Hepatic stellate cell (primary cell): Measurements from ENCODE around the gene ARHGAP22.

ENCODE experiments used
- DNase-seq: peaks from one replicate; pipeline ENCODE4 v3.0.0; 2011; ENCODE audit warnings: low spot score

ARHGAP22 gene

GRCh38 chr10:48633381-48634197 lies 28.7 kb upstream of the ARHGAP22 start:
- no peak for DNase-seq

DNA sequence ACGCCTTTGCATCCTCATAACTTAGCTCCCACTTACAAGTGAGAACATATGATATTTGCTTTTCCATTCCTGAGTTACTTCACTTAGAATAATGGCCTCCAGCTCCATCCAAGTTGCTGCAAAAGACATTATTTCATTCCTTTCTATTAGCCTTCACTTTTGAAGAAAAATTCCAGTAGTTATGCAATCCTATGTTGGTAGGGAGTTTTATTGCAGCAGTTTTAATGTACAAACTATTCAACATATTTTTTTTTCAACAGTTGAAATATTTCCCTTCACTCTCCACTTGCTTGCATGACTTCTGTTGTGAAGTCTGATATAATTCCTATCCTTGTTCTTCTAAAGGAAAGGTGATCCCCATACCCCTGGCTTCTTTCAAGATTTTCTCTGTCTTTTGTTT lies 27.3 kb upstream of the ARHGAP22 start:
- DNase-seq: no peak

DNA sequence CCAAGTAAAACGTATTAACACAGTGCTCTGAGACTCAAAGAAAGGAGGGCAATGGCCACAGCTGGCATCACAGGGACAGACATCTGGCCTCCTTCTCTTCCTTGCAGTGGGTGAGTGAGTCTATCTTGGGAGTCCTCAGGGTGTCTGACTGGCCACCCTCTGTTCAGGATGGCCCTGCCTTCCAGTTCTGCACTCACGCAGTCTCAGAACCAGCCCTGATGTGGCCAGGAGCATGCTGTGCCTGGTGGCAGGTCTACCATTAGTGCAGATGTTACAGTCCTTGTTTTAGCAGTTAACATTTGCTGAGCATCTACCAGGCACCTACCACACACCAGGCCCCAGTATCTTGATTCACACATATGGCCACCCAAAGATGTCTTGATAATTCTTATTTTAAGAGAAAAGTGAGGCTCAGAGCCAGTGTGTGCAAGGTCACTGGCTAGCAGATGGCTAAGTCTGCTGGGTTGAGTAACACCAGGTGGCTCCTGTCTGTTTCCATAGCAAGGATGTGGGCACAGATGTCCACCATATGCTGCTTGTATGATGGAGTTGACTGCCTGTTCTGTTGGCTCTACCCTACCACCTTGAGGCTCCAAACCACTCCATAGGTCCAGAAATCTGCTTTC lies 23.2 kb upstream of the ARHGAP22 start:
- DNase-seq: no peak

DNA sequence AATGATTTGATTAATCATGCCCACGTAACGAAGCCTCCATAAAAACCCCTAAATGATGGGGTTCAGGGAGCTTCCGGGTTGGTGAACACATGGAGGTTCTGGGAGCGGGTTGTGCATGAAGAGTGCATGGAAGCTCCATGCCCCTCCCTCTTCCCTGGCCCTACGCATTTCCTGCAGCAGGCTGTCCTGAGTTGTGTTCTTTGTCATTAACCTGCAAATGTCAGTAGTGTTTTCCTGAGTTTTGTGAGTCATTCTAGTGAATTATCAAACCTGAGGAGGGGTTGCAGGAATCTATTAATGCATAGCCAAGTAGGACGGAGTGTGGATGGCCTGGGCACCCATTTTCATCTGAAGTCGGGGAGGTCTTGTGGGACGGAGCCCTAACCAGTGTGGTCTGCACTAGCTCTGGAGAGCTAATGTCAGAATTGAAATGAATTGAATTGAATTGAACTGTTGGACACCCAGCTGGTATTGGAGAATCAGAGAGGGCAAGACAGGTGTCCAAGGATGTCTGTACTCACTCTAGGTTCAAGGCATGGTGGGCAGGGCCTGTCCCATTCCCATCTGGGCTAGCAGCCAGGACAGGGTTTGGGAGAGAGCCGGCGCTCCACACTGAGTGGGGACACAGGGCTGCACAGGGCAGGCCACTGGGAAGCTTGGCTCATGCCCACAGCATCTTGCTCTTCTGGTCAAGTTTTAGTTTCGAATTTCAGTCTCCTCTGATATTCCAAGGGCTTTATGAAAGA lies 22.3 kb upstream of the ARHGAP22 start:
- DNase-seq: no peak

GRCh38 chr10:48626447-48626846 lies 21.6 kb upstream of the ARHGAP22 start:
- no peak for DNase-seq

DNA sequence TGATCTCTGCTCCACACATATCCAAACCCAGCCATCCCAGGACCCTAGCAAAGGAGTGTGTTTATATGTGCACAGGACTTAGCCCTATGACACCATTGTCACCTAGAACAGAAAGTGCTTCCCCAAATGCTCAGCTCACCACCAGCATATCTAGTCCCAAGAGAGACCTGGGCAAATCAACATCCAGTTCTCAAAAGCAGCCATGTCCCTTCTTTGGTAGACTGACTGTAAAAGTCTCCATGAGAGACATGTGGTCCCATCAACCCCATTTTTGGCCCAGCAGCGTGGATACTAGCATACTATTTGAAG lies 20.9 kb upstream of the ARHGAP22 start:
- no peak for DNase-seq

GRCh38 chr10:48623607-48624132 lies 18.8 kb upstream of the ARHGAP22 start:
- DNase-seq: no peak

DNA sequence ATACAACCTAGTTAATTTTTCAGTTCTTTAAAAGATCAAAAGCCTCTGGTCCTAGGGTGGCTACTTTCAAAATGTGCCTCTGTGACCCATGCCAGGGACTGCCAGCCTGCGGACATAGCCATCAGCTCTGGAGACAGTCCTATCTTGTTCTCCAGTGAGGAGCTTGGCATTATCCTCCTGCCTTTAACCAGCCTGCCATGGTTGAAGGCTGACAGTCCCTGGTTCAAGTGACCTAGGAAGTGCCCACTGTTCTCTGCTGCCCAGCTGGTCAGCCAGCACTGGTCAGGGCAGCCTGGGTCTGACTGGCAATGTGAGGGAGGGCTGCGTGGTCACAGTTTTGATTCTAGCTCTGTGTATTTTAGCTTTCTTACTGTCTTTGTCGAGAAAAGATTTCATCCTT lies 18.1 kb upstream of the ARHGAP22 start:
- DNase-seq: no peak

DNA sequence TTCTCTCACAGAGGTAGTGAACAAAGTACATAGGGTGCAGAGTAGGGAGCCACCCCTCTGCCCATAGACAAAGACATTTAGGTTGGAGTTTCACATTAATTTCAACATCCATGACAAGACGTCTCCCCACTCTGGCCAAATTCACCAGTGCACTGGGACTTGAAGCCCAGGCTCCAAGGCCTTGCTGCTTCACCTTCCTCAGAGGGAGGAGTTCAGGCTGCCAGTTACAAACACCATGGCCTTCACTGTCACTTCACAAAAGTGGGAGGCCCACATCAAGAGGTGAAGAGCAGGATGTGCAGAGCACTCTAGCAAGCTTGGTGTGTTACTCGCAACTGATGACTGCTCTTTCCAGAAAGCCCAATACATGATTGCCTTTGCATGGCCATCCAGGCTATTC lies 15.8 kb upstream of the ARHGAP22 start:
- no peak for DNase-seq

DNA sequence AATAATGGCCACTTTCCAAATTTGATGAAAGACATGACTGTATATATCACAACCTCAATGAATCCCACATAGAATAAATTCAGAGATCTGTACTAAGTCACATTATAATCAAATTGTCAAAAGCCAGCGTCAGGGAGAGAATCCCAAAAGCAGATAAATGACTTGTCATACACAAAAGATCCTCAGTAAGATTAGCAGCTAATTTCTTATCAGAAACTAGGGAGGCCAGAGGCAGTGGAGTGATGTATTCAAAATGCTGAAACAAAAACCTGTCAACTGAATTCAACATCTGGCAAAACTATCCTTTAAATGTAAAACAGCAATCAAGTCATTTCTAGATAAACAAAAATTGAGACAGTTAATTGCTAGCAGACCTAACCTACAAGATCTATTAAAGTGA lies 11.6 kb upstream of the ARHGAP22 start:
- DNase-seq: no peak

DNA sequence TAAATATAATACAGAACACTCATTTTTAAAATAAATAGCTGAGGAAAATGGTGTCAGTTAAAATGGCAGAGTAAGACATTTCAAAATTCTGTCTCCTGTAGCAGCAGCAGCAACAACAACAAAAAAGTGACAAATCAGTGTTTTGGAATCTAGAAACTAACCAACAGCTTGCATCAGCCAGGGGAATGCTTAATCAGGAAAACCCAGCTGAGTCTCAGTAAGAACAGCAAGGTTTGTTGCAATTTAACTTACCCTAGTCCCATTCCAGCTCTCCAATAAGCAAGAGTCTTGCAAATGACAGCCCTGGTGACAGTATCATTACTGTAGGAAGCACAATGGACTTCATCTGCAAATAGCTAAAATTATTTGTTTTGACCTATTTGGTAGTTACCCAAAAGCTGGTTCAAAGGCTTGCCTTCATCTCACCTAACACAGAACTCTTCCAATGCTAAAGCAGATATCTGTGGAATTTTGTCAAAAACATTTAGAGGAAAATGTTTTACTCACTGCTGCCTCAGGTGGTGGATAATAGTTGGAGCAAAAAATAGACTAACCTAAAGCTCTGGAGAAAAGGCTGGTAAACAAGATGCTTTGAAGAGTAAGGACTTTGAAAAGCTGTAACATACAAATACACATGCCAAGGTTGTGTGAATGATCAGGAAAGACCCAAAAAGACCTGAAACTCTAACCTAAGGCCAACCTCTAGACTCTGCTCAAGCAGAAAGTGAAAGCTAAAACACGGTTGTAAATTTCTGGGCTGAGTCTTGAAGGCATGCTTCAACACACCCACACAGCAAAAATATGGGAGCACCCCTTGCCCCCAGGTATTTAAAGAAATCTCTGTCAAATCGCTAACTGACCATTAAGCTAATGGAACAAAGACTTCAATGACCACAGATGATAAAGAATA lies 9.9 kb upstream of the ARHGAP22 start:
- DNase-seq: no peak

DNA sequence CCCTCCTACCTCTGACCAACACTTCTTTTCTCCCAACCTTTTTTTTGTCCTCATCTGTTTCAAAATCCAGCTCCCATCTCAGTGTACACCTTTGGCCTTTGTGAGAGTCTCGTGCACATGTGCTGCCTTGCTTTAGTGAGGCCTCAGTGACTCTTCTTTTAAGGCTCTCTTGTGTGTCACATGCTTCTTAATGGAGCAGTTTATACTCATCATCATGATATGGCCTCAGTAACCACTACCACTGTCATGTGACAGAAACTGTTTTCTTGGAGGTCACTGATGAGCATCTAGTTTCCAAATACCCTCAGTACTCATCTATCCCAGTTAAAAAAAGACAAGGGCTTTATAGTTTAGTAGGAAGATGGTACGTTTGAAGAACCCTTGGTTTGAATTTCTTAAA lies 8.1 kb upstream of the ARHGAP22 start:
- DNase-seq: no peak

GRCh38 chr10:48612236-48612943 lies 7.5 kb upstream of the ARHGAP22 start:
- no peak for DNase-seq

DNA sequence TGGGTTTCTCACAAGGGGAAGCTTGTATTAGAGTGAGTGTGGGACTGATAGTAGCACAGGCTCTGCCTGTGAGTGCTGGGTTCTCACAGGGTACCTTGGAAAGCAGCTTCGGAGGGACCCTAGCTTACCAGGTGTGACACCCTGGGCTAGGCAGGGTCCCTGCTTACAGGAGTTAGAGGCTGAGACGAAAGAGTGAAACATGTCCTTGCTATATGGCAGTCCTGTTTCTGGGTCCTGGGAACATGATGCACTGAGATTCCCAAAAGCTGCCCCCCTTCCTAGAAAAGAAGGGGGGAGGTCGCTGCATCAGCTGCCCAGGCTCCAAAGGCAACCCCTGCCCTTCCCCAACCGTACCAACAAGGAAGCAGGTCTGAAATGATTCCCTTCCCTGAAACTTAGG lies 6.3 kb upstream of the ARHGAP22 start:
- no peak for DNase-seq

- DNase-seq: no peak
These were observed 5.8 kb upstream of the ARHGAP22 start for GRCh38 chr10:48610585-48611093.

- DNase-seq: no peak
These were observed 5.2 kb upstream of the ARHGAP22 start for GRCh38 chr10:48609899-48610584.

GRCh38 chr10:48609441-48609840 lies 4.6 kb upstream of the ARHGAP22 start:
- DNase-seq: no peak

- DNase-seq: no peak
These were observed 4.1 kb upstream of the ARHGAP22 start for GRCh38 chr10:48608976-48609375.

DNA sequence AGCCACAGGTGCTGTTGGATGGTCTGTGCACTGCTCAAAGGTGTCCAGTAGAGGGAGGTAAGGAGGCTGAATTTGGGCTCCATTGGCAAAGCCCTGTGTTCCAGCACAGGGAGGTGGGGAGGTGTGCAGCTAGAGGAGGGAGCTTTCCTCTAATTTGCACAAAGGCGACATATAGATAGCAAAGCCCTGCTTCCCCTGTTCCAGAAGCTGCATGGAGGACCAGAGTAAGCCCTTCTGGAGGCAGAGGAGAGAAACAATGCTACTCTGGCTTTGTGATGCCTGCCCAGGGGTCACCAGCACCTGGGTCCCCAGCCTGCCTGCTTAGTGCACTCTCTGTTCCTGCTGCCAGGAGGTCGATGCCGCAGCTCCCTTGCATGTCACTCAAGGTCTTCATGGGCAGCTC lies 3.4 kb upstream of the ARHGAP22 start:
- no peak for DNase-seq
